Midbrain (tissue), 1 donor: ENCODE measurements around the gene SYTL2.
"Not testable (repeated sequence)": the region's sequence is repeated elsewhere in the genome, so short reads cannot be mapped to it uniquely, and the experiment has no call there.

Experiments
- DNase-seq: peaks from one replicate; lab custom pipeline; 2025; lab: John Stamatoyannopoulos, UW

The SYTL2 gene

GRCh38 chr11:85791409-85791990, 19.4 kb downstream of the SYTL2 start:
- DNase-seq, result no peak

DNA sequence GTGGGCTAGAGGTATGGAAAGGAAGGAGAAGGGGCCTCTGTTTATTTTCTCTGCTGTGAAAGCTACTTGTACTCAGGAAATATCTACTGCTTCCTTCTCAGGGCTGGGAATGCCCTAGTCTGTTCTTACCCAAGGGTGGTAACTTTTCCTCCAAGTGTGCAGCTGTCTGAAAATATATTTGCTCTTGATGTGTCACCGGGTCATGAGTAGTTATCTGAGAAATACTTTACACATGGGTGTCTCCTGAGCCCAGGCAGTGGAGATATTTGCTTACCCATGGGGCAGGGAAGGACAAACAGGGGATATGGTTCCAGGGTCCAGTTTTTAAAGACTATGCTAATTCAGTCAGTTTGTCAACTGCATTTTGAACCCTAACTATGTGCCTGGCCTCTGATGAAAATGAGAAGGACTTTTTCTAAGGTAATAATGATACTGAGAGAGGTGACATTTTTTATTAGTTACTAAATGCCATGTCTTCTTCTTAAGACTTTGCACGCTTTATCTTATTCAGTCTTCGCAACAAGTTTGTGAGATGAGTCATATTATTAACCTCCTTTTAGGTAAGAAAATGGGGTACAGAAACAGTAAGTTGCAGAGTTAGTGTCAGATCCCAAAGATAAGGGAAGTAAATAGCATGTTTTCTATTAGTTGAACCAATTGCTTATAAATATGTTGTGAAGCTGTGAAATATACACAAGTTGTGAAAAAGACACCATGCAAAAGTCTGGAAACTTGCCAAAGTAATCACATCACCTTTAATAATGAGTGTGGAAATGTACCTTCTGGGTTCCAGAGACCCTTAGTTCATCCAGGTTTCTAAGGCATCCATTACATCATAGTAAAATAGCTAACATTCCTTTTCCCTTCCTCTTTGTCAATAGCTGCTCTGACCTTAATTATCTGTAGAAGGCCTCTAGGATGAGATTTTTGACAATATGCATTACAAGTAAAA, 22.9 kb downstream of the SYTL2 start:
- DNase-seq, result no peak

DNA sequence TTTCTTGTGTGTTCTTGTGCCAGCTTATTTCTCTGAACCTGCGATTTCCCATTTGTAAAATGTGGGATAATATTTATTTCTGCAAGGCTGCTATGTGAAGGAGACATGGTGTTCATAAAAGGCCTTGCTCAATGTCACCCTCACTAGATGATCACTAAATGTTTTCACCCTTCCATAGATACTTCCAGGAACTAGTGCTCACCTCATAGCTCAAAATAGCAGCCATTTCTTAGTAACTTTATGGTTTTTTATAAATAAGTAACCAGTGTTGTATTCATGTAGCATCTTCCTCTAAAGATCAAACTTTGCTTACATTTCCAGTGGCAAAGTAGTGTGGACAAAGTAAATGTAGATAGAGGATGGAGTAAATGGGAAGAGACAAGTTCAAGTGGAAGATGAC, 23.8 kb downstream of the SYTL2 start:
- DNase-seq, result no peak

DNA sequence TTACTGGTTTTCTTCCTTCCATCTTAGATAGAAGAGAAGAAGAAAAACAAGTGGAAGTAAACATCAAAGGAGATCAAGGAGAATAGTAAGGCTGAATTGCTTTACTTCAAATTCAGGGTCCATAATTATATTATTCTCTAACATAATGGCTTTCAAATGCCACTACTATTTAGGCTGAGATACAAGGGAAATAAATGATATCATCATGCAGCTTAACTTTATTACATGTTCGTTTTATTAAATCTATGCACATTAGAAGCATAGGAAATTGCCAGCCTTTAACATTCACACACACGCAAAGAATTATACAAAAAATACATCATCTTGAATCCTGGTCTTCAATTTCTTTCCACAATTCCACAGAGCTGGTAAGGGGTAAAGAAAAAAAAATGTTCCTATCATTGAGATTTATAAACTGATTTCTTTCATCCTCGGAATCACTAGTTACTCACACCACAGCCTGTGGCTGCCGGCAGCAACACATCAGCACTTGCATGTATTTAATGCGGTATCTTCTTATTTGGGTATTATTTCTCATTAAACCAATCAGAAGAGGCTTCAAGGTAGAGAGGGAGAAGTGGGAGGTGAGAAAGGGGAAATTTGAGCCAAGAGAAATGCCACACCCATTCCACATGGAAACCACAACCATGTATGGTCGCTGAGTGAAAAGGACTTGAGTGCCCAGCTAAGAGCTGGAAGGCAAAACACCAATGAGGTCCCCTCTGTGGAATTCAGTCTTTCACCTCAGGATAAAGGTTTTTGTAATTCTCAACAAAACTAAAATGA, 26.3 kb downstream of the SYTL2 start:
- no peak for DNase-seq

DNA sequence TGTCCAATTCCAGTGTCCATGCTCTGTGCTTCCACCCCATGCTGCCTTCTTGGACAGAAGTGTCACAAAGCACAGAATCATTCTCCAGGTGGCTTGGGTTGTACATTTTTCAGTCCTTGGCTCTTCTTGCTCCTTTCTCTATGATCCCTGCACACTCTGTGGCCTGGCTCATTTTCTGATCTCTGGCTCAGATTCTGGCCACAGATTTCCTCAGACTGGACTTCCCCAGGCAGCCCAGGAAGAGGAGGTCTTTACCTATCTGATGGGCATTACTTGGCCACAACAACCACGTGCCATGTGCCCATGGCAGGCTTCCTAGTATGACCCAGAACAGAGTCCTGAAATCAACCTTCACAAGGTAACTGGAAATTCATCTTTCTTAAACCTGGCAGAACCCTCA, 27.2 kb downstream of the SYTL2 start:
- DNase-seq, result no peak

DNA sequence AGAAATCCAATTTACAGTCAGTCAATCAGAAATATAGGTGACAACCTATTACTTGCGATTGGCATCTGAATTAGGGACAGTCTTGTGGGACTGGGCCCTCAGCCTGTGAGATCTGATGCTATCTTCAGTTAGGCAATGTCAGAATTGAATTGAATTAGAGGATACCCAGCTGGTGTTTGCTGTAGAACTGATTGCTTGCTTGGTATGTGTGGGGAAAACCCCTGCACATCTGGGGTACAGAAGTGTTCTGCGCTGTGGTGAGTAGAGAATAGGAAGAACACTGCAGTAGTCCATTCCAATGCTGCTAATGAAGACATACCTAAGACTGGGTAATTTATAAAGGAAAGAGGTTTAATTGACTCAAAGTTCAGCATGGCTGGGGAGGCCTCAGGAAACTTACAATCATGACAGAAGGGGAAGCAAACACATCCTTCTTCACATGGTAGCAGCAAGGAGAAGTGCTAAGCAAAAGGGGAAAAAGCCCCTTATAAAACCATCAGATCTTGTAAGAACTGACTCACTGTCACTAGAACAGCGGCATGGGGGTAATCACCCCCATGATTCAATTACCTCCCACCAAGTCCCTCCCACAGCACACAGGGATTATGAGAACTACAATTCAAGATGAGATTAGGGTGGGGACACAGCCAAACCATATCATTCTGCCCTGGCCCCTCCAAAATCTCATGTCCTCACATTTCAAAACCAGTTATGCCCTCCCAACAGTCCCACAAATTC, 30.0 kb downstream of the SYTL2 start:
- DNase-seq, result not testable (repeated sequence)

- DNase-seq, result no peak
These were observed 30.8 kb downstream of the SYTL2 start for GRCh38 chr11:85779956-85780640.

DNA sequence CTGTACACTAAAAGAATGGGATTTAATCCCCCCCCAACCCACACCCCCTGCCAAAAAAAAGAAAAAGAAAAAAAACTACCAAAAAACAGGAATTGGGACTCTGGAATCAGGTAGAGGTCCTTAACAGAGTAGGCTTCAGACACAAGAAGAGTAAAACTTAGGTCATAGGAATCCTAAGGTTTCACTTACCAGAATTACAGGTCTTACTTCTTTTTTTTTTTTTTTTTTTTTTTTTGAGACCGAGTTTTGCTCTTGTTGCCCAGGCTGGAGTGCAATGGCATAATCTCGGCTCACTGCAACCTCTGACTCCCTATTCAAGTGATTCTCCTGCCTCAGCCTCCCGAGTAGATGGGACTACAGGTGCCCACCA, 33.4 kb downstream of the SYTL2 start:
- not testable (repeated sequence) for DNase-seq

- DNase-seq, result peak; percentile 38
These were observed 33.9 kb downstream of the SYTL2 start for GRCh38 chr11:85776951-85777602.

GRCh38 chr11:85774256-85775101, 36.5 kb downstream of the SYTL2 start:
- DNase-seq, result no peak

DNA sequence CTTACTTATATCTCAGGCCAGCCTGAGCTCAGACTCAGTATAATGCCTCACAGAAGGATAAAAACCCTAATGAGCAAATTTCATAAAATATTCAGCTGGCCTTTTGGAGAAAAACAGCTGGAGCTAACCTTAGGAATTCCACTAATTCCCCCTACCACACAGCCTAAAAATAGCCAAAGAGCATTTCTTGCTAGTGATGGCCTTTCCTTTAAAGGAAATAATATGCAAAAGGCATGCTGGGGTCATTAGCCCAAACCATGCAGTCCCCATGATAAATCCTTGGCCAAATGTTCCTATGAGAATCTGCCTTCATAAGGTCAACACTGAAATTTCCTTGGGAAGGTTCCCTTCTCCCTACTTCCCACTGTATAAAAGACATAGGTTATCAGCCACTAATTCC, 38.2 kb downstream of the SYTL2 start:
- no peak for DNase-seq

DNA sequence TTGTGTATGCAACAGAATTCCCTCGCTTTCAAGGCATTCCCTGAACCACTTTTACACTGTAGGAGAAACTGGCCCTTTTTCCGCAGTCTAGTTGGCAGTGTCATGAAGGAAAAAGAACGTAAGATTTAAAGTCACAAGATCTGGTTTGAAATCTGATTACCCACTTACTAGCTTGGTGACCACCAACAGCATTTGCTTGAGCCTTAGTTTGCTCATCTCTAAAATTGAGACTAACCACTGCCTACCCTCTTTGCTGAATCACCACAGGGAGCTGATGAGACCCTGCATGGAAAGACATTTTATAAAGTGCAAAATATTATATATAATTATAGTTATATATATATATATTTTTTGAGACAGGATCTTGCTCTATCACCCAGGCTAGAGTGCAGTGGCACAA, 39.4 kb downstream of the SYTL2 start:
- DNase-seq, result no peak

- no peak for DNase-seq
These were observed 41.2 kb downstream of the SYTL2 start for GRCh38 chr11:85769771-85770170.

DNA sequence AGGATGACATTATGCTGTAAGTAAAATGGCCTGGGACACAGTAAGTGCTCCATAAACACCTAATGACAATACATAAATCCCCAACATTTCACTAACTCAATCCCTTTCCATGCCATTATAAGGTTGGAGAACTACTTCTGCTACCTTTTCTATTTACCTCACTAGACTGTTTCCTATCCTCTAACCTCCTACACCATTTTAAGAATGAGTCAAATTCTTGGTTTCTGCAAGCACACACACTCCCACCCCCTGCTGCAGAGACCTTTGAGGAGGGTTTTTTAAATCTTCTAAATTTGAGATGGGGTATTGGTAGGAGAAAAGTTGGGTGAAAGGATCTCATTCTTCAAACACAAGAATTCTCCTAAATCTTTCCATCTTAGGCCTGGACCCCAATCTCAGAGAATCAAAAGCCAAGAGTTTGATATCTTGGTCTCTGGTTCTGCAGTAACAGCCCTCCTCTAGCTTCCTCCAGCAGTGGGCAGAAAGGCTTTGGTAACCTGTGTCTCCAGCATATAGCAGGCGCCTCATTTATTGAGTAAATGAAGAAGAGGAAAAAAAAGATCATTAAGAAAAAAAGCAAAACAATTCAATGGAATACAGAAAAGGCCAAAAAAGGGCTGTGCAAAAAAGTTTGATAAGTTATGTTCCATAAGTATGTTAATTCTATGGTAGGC, 42.3 kb downstream of the SYTL2 start:
- DNase-seq, result no peak

DNA sequence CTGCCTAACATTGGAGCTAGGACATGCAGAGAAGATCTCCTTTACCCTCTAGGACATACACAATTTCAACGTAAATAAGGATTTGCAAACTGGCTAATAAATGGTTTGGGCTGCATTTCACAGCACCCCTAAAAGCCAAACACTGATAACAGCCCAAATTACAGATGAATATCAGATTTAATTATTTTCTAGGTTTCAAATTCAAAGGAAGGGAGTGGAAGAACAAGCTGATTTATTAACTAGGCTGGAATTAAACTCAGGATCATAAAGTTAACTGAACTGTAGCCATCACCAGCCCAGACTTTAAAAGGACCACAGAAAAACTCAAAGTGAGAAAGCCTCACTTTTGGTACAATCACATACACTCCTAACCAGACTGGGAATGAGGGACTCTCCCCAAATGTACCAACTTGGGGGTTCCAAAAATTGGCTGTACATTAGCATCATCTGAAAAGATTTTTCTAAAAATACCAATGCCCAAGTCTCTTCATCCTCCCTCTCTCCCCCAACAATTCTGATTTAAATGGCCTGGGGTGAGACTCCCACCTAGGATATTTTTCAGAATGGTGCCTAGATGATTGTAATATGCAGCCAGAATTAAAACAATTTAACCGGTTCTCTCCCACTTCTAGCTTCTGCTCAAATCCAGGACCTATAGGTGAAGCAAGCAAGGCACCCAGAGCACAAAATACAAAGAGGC, 43.5 kb downstream of the SYTL2 start:
- no peak for DNase-seq

GRCh38 chr11:85766721-85767161, 44.2 kb downstream of the SYTL2 start:
- DNase-seq, result no peak

- no peak for DNase-seq
These were observed 46.1 kb downstream of the SYTL2 start for GRCh38 chr11:85764796-85765195.

DNA sequence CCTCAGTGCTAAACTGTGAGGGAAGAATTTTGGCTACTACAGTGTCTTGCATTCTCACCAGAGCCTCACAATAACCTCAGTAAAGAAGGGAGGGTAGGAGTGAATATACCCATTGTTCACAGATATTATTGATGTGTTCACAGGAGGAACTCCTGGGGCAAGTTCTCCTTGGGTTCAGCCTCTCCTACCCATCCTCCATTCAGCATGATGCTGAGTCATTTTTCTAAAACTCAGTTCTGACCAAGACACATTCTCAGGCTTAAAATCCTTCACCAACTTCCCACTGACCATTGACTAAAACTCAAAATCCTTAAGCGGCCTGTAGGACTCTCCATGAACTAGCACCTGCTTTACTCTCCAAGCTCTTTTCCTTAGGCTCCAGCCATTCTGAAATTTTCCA, 48.7 kb downstream of the SYTL2 start:
- no peak for DNase-seq

- DNase-seq, result no peak
These were observed 51.0 kb downstream of the SYTL2 start for GRCh38 chr11:85759915-85760314.
